Progenitor cell of endocrine pancreas (in vitro differentiated cells): Measurements from ENCODE around the gene KRT16. TPM values are rescaled to one million over a fixed set of nuclear protein-coding genes. Genes with fewer than 3 reads are reported as not detected.
"Not testable (repeated sequence)": the region's sequence is repeated elsewhere in the genome, so short reads cannot be mapped to it uniquely, and the experiment has no call there.

Experiments
- DNase-seq: peaks from one replicate; pipeline ENCODE4 v3.0.0; 2021; ENCODE audit warnings: low spot score; ENCODE audit not compliant: unreplicated experiment
- H3K27ac Mint-ChIP-seq: 2 replicates; pipeline ENCODE4 v1.8.0; 2021; ENCODE audit warnings: mild to moderate bottlenecking, moderate library complexity, mixed read lengths
- H3K27me3 Mint-ChIP-seq: 2 replicates; pipeline ENCODE4 v1.8.0; 2021; ENCODE audit warnings: mixed read lengths
- H3K36me3 Mint-ChIP-seq: 2 replicates; pipeline ENCODE4 v1.8.0; 2022; ENCODE audit warnings: mixed read lengths; ENCODE audit not compliant: insufficient read depth
- H3K4me1 Mint-ChIP-seq: 2 replicates; pipeline ENCODE4 v1.8.0; 2021; ENCODE audit warnings: low read depth, mixed read lengths
- H3K4me3 Mint-ChIP-seq: 2 replicates; pipeline ENCODE4 v1.8.0; 2021; ENCODE audit warnings: low read depth, mild to moderate bottlenecking, moderate library complexity, mixed read lengths
- H3K9me3 Mint-ChIP-seq: 2 replicates; pipeline ENCODE4 v1.8.0; 2021; ENCODE audit warnings: low read depth, mixed read lengths
- CTCF ChIP-seq: fragments of 200-600 bp; sonication (generic); IDR thresholded peaks from one replicate; pipeline ENCODE4 v1.5.0; 2021; ENCODE audit warnings: antibody characterized with exemption, mild to moderate bottlenecking; ENCODE audit not compliant: unreplicated experiment
- total RNA-seq: library from RNA; stranded (reverse); gene quantifications from 2 replicates; pipeline ENCODE4 v1.2.1, GENCODE V29; 2021

The KRT16 gene
- total RNA-seq, 1 donor from 2014 or later, result not detected

GRCh38 chr17:41621916-41622315 lies 9.3 kb upstream of the KRT16 start:
- Mint-ChIP-seq H3K36me3 (no peaks in the 10 kb centered on the region), H3K9me3 (no peaks in the 10 kb centered on the region), H3K4me3 (no peak overlapping the region), H3K27me3 (peaks cover 8% of the 10 kb centered on the region), H3K4me1 (peaks cover 2% of the 10 kb centered on the region), H3K27ac (no peak overlapping the region)
- no peak for TF ChIP-seq CTCF
- DNase-seq, result no peak

- H3K4me1 Mint-ChIP-seq, H3K36me3 Mint-ChIP-seq, H3K27ac Mint-ChIP-seq, H3K4me3 Mint-ChIP-seq, H3K9me3 Mint-ChIP-seq, H3K27me3 Mint-ChIP-seq, DNase-seq: not testable (repeated sequence)
These were observed 8.9 kb upstream of the KRT16 start for GRCh38 chr17:41621435-41621817.

GRCh38 chr17:41620583-41621434 lies 8.2 kb upstream of the KRT16 start:
- DNase-seq, result no peak
- H3K36me3 Mint-ChIP-seq, result no peaks in the 10 kb centered on the region
- peaks cover 2% of the 10 kb centered on the region for H3K4me1 Mint-ChIP-seq
- H3K9me3 Mint-ChIP-seq, result no peaks in the 10 kb centered on the region
- TF ChIP-seq CTCF, result no peak
- H3K4me3 Mint-ChIP-seq, result no peak overlapping the region
- peaks cover 7% of the 10 kb centered on the region for H3K27me3 Mint-ChIP-seq
- no peak overlapping the region for H3K27ac Mint-ChIP-seq

- not testable (repeated sequence) for H3K4me3 Mint-ChIP-seq, H3K36me3 Mint-ChIP-seq, H3K27me3 Mint-ChIP-seq, DNase-seq, H3K27ac Mint-ChIP-seq, H3K9me3 Mint-ChIP-seq, H3K4me1 Mint-ChIP-seq
These were observed 7.5 kb upstream of the KRT16 start for GRCh38 chr17:41619927-41620582.

GRCh38 chr17:41619036-41619926 lies 6.7 kb upstream of the KRT16 start:
- Mint-ChIP-seq H3K27ac (peak overlapping the region; percentile 18), H3K4me1 (peaks cover 2% of the 10 kb centered on the region), H3K4me3 (no peak overlapping the region), H3K9me3 (no peaks in the 10 kb centered on the region), H3K36me3 (no peaks in the 10 kb centered on the region), H3K27me3 (peaks cover 7% of the 10 kb centered on the region)
- TF ChIP-seq CTCF, result no peak
- no peak for DNase-seq
